Measurements from ENCODE around the gene SLC30A3. TPM values are rescaled to one million over a fixed set of nuclear protein-coding genes. Genes with fewer than 3 reads are reported as not detected.

SLC30A3 gene
- total RNA-seq, 3 donors from 2014 or later = 0.12 TPM; not detected in 2

GRCh38 chr2:27203741-27204140, 59.1 kb downstream of the SLC30A3 start:
- H3K4me1 ChIP-seq (ENCODE audit: low read depth) = no peaks in the 10 kb centered on the region
- H3K9me3 ChIP-seq = no peaks in the 10 kb centered on the region
- H3K4me3 ChIP-seq = no peak overlapping the region
- no peak for ATAC-seq
- TF ChIP-seq CTCF (IDR thresholded peaks at IDR 0.05) = no peak
- no peaks in the 10 kb centered on the region for H3K36me3 ChIP-seq (ENCODE audit: low read depth)
- intact Hi-C loops (cut with DNase I, micrococcal nuclease) = loop anchor here in 1 of 2 donors (10.0 kb wide), 1 partner anchor 109 kb away; no protein-coding TSS in a partner anchor
- DNase-seq = no peak

Other genes with a start within 250 kb of the SLC30A3 start
- 10 to 100 TPM; 78.9 to 93.3 (median 80.1) TPM for gene TMEM214, start 230.1 kb downstream of the SLC30A3 start, total RNA-seq
- gene AGBL5, start 211.4 kb downstream of the SLC30A3 start, total RNA-seq = 10 to 100 TPM; 16.7 to 20.0 (median 19.2) TPM
- gene OST4, start 191.4 kb downstream of the SLC30A3 start, total RNA-seq = 100 to 1,000 TPM; 245 to 280 (median 254) TPM
- 100 to 1,000 TPM in 1 of 3 donors, 10 to 100 TPM in 2; 12.1 to 256 (median 42.3) TPM for gene EMILIN1, start 184.4 kb downstream of the SLC30A3 start, total RNA-seq
- gene KHK, start 176.3 kb downstream of the SLC30A3 start, total RNA-seq = 10 to 100 TPM in 1 of 3 donors, 1 to 10 TPM in 2; 6.3 to 14.7 (median 8.1) TPM
- gene CGREF1, start 143.9 kb downstream of the SLC30A3 start, total RNA-seq = 1 to 10 TPM in 2 of 3 donors, under 1 TPM in 1; 0.41 to 1.9 (median 1.5) TPM
- under 1 TPM in 2 of 3 donors, not detected in 1; 0.19 to 0.22 TPM for gene ABHD1, start 139.2 kb downstream of the SLC30A3 start, total RNA-seq
- 10 to 100 TPM; 32.8 to 47.0 (median 45.0) TPM for gene PREB, start 128.4 kb downstream of the SLC30A3 start, total RNA-seq
- not detected for gene PRR30, start 123.6 kb downstream of the SLC30A3 start, total RNA-seq
- under 1 TPM in 2 of 3 donors, not detected in 1; 0.05 to 0.23 TPM for gene TCF23, start 114.0 kb downstream of the SLC30A3 start, total RNA-seq
- gene ATRAID, start 51.0 kb downstream of the SLC30A3 start, total RNA-seq = 10 to 100 TPM; 82.0 to 88.8 (median 85.2) TPM
- 10 to 100 TPM; 27.7 to 34.8 (median 30.0) TPM for gene SLC5A6, start 50.8 kb downstream of the SLC30A3 start, total RNA-seq
- gene CAD, start 45.7 kb downstream of the SLC30A3 start, total RNA-seq = 10 to 100 TPM; 22.7 to 29.8 (median 24.7) TPM
- under 1 TPM in 1 of 3 donors, not detected in 2; 0.47 TPM for gene DNAJC5G, start 12.4 kb upstream of the SLC30A3 start, total RNA-seq
- gene TRIM54, start 19.4 kb upstream of the SLC30A3 start, total RNA-seq = under 1 TPM in 1 of 3 donors, not detected in 2; 0.43 TPM
- 1 to 10 TPM in 1 of 3 donors, under 1 TPM in 2; 0.52 to 1.2 (median 0.92) TPM for gene UCN, start 45.4 kb upstream of the SLC30A3 start, total RNA-seq
- gene MPV17, start 60.0 kb upstream of the SLC30A3 start, total RNA-seq = 10 to 100 TPM; 39.5 to 49.0 (median 41.9) TPM
- 10 to 100 TPM; 53.7 to 83.5 (median 56.9) TPM for gene GTF3C2, start 93.7 kb upstream of the SLC30A3 start, total RNA-seq
- 10 to 100 TPM; 31.4 to 59.9 (median 34.0) TPM for gene EIF2B4, start 107.3 kb upstream of the SLC30A3 start, total RNA-seq
- 10 to 100 TPM; 85.5 to 94.4 (median 91.0) TPM for gene SNX17, start 107.6 kb upstream of the SLC30A3 start, total RNA-seq
- gene ZNF513, start 117.7 kb upstream of the SLC30A3 start, total RNA-seq = 10 to 100 TPM; 22.6 to 32.0 (median 25.4) TPM
- gene PPM1G, start 146.5 kb upstream of the SLC30A3 start, total RNA-seq = 10 to 100 TPM; 53.4 to 64.1 (median 59.6) TPM
- 100 to 1,000 TPM in 1 of 3 donors, 10 to 100 TPM in 2; 68.4 to 104 (median 87.6) TPM for gene NRBP1, start 165.6 kb upstream of the SLC30A3 start, total RNA-seq
- gene KRTCAP3, start 179.3 kb upstream of the SLC30A3 start, total RNA-seq = 10 to 100 TPM; 43.9 to 93.4 (median 85.1) TPM
- 10 to 100 TPM; 54.4 to 93.7 (median 62.4) TPM for gene IFT172, start 226.7 kb upstream of the SLC30A3 start, total RNA-seq
- gene FNDC4, start 232.2 kb upstream of the SLC30A3 start, total RNA-seq = 1 to 10 TPM in 2 of 3 donors, under 1 TPM in 1; 0.64 to 3.1 (median 1.7) TPM
- under 1 TPM in 1 of 3 donors, not detected in 2; 0.29 TPM for gene GCKR, start 233.8 kb upstream of the SLC30A3 start, total RNA-seq

Data from mucosa of descending colon (tissue), 3 donors.